GM19467 (cell line): ENCODE measurements around the gene DYNLT1.
"Not testable (repeated sequence)": the region's sequence is repeated elsewhere in the genome, so short reads cannot be mapped to it uniquely, and the experiment has no call there.

Experiments
- ATAC-seq: cut with Tn5 transposase; IDR thresholded peaks from one replicate; pipeline ENCODE4 v1.9.1; 2021; ENCODE audit warnings: mild to moderate bottlenecking, moderate library complexity; ENCODE audit not compliant: unreplicated experiment

DYNLT1 gene

GRCh38 chr6:158663625-158664165 is 19.2 kb upstream of the DYNLT1 start:
- ATAC-seq, result no peak

GRCh38 chr6:158662954-158663624 is 18.5 kb upstream of the DYNLT1 start:
- no peak for ATAC-seq

GRCh38 chr6:158662607-158662953 is 18.0 kb upstream of the DYNLT1 start:
- ATAC-seq, result no peak

GRCh38 chr6:158661156-158661685 is 16.7 kb upstream of the DYNLT1 start:
- ATAC-seq, result no peak

GRCh38 chr6:158660333-158660754 is 15.8 kb upstream of the DYNLT1 start:
- ATAC-seq, result no peak

- ATAC-seq, result not testable (repeated sequence)
Observed at GRCh38 chr6:158656986-158657385, 12.4 kb upstream of the DYNLT1 start.

GRCh38 chr6:158655569-158656450 is 11.3 kb upstream of the DYNLT1 start:
- no peak for ATAC-seq

GRCh38 chr6:158654960-158655489 is 10.5 kb upstream of the DYNLT1 start:
- ATAC-seq, result no peak

- ATAC-seq, result no peak
Observed at GRCh38 chr6:158654498-158654897, 10.0 kb upstream of the DYNLT1 start.

GRCh38 chr6:158653577-158654354 is 9.2 kb upstream of the DYNLT1 start:
- peak; percentile 36 for ATAC-seq

- not testable (repeated sequence) for ATAC-seq
Observed at GRCh38 chr6:158651981-158652737, 7.6 kb upstream of the DYNLT1 start.

GRCh38 chr6:158649289-158650143 is 5.0 kb upstream of the DYNLT1 start, which contains the start of gene SYTL3:
Gene SYTL3 (plus strand): TSS chr6:158650054. CDS start chr6:158663269, 13,215 bp downstream.
- ATAC-seq, result peak; percentile 60

GRCh38 chr6:158648682-158649131 is 4.2 kb upstream of the DYNLT1 start:
- ATAC-seq, result no peak

GRCh38 chr6:158647501-158647900 is 3.0 kb upstream of the DYNLT1 start:
- no peak for ATAC-seq

- no peak for ATAC-seq
Observed at GRCh38 chr6:158646023-158646910, 1.7 kb upstream of the DYNLT1 start.

GRCh38 chr6:158645064-158646022 is 800 bp upstream of the DYNLT1 start:
- no peak for ATAC-seq

- no peak for ATAC-seq
Observed at GRCh38 chr6:158643836-158644230, 710 bp downstream of the DYNLT1 start.
